Caki2 (cell line): ENCODE results near the gene SLC35E2B. TPM values are rescaled to one million over a fixed set of nuclear protein-coding genes. Genes with fewer than 3 reads are reported as not detected.

Experiments used
- DNase-seq: peaks from one replicate; pipeline ENCODE4 v3.0.0-alpha.2; 2015; ENCODE audit warnings: low read depth
- in situ Hi-C: cut with HindIII; loops from 2 replicates; pipeline ENCODE4 v1.10.0; 2016; ENCODE audit warnings: low sequenced_read_pairs, low pct_unique_long_range_greater_than_20kb, mixed read lengths
- total RNA-seq: library from RNA; depleted of rRNA; stranded (reverse); fragments of >200 nt; shearing (Covaris generic); gene quantifications from 2 replicates; pipeline ENCODE4 v1.2.3, GENCODE V29; 2014; ENCODE audit warnings: low replicate concordance

SLC35E2B gene
- total RNA-seq, 1 experiment from 2014 or later = 13.8 TPM

- no peak for DNase-seq
- in situ Hi-C loops = no loop called here
Measured at GRCh38 chr1:1621173-1622009, 71.2 kb downstream of the SLC35E2B start.

GRCh38 chr1:1620433-1621139 is 72.0 kb downstream of the SLC35E2B start:
- no peak for DNase-seq
- in situ Hi-C loops = no loop called here

- in situ Hi-C loops = no loop called here
- no peak for DNase-seq
Measured at GRCh38 chr1:1619917-1620361, 72.7 kb downstream of the SLC35E2B start.

- no peak for DNase-seq
- in situ Hi-C loops = no loop called here
Measured at GRCh38 chr1:1618396-1619068, 74.1 kb downstream of the SLC35E2B start.

GRCh38 chr1:1617925-1618324 is 74.7 kb downstream of the SLC35E2B start:
- no peak for DNase-seq
- in situ Hi-C loops = no loop called here

GRCh38 chr1:1617516-1617915 is 75.1 kb downstream of the SLC35E2B start:
- no peak for DNase-seq
- in situ Hi-C loops = no loop called here

GRCh38 chr1:1616838-1617237 is 75.8 kb downstream of the SLC35E2B start:
- in situ Hi-C loops = no loop called here
- DNase-seq = no peak

- peak; percentile 19 for DNase-seq
- in situ Hi-C loops = no loop called here
Measured at GRCh38 chr1:1616045-1616790, 76.4 kb downstream of the SLC35E2B start.

GRCh38 chr1:1615256-1616044 is 77.1 kb downstream of the SLC35E2B start, which contains the start of gene MIB2:
TSS of gene MIB2 (plus strand) at chr1:1615500. CDS start at chr1:1623453, 7,953 bp downstream.
- in situ Hi-C loops = no loop called here

GRCh38 chr1:1614954-1615255 is 77.7 kb downstream of the SLC35E2B start:
- in situ Hi-C loops = no loop called here
- DNase-seq = no peak

More at GRCh38 chr1:1615256-1616044, 77.1 kb downstream of the SLC35E2B start, which contains the start of gene MIB2:
- peak; percentile 86 for DNase-seq

GRCh38 chr1:1614204-1614953 is 78.2 kb downstream of the SLC35E2B start:
- in situ Hi-C loops = no loop called here
- DNase-seq = peak; percentile 75

GRCh38 chr1:1613509-1614082 is 79.0 kb downstream of the SLC35E2B start:
- in situ Hi-C loops = no loop called here
- DNase-seq = no peak

GRCh38 chr1:1612104-1612400 is 80.5 kb downstream of the SLC35E2B start:
- DNase-seq = no peak
- in situ Hi-C loops = no loop called here

- in situ Hi-C loops = no loop called here
- no peak for DNase-seq
Measured at GRCh38 chr1:1610796-1611195, 81.8 kb downstream of the SLC35E2B start.

GRCh38 chr1:1609822-1610485 is 82.6 kb downstream of the SLC35E2B start:
- in situ Hi-C loops = no loop called here
- DNase-seq = no peak
